BE2C (cell line): ENCODE measurements around the gene EP400.

Experiments used
- DNase-seq: peaks from one replicate; pipeline ENCODE4 v3.0.0-alpha.2; 2020
- H3K27me3 ChIP-seq: fragments of 250-450 bp; sonication (Bioruptor Pico); 2 replicates; pipeline ENCODE4 v1.5.1; 2020; ENCODE audit warnings: mild to moderate bottlenecking
- H3K36me3 ChIP-seq: fragments of 250-450 bp; sonication (Bioruptor Pico); 2 replicates; pipeline ENCODE4 v1.5.1; 2020; ENCODE audit warnings: mild to moderate bottlenecking
- H3K4me1 ChIP-seq: fragments of 250-450 bp; sonication (Bioruptor Pico); 2 replicates; pipeline ENCODE4 v1.5.1; 2020
- H3K4me3 ChIP-seq: 2 replicates; pipeline ENCODE4 v1.5.1; 2011; ENCODE audit warnings: low read depth, low read length
- H3K9me3 ChIP-seq: fragments of 250-450 bp; sonication (Bioruptor Pico); 2 replicates; pipeline ENCODE4 v1.5.1; 2020
- CTCF ChIP-seq: IDR thresholded peaks from 2 replicates; pipeline ENCODE4 v1.5.1; 2012; ENCODE audit warnings: mild to moderate bottlenecking, low read depth, low read length

Gene EP400

GRCh38 chr12:132007041-132007440, 57.3 kb downstream of the EP400 start:
- Histone ChIP-seq H3K4me1 (no peaks in the 10 kb centered on the region), H3K36me3 (peaks cover 48% of the 10 kb centered on the region), H3K4me3 (no peak overlapping the region), H3K27me3 (no peaks in the 10 kb centered on the region), H3K9me3 (no peaks in the 10 kb centered on the region)
- DNase-seq, result no peak
- no peak for TF ChIP-seq CTCF

GRCh38 chr12:132009336-132009859, 59.7 kb downstream of the EP400 start:
- Histone ChIP-seq H3K36me3 (peaks cover 72% of the 10 kb centered on the region), H3K27me3 (no peaks in the 10 kb centered on the region), H3K9me3 (no peaks in the 10 kb centered on the region), H3K4me1 (no peaks in the 10 kb centered on the region), H3K4me3 (no peak overlapping the region)
- no peak for TF ChIP-seq CTCF
- DNase-seq, result no peak

- Histone ChIP-seq H3K4me3 (no peak overlapping the region), H3K36me3 (peaks cover 86% of the 10 kb centered on the region), H3K4me1 (no peaks in the 10 kb centered on the region), H3K27me3 (no peaks in the 10 kb centered on the region), H3K9me3 (no peaks in the 10 kb centered on the region)
- DNase-seq, result no peak
- TF ChIP-seq CTCF, result no peak
Observed at GRCh38 chr12:132012919-132013568, 63.3 kb downstream of the EP400 start.

- Histone ChIP-seq H3K9me3 (no peaks in the 10 kb centered on the region), H3K4me1 (no peaks in the 10 kb centered on the region), H3K27me3 (no peaks in the 10 kb centered on the region), H3K36me3 (peaks cover 90% of the 10 kb centered on the region), H3K4me3 (no peak overlapping the region)
- no peak for DNase-seq
- TF ChIP-seq CTCF, result no peak
Observed at GRCh38 chr12:132014092-132014914, 64.6 kb downstream of the EP400 start.

- H3K4me1 ChIP-seq, result no peaks in the 10 kb centered on the region
- no peaks in the 10 kb centered on the region for H3K27me3 ChIP-seq
- DNase-seq, result no peak
- no peak for TF ChIP-seq CTCF
- H3K9me3 ChIP-seq, result no peaks in the 10 kb centered on the region
- no peak overlapping the region for H3K4me3 ChIP-seq
- H3K36me3 ChIP-seq, result peaks cover 95% of the 10 kb centered on the region
Observed at GRCh38 chr12:132014915-132015280, 65.2 kb downstream of the EP400 start.
